EL (cell line): Measurements from ENCODE around the gene ITSN1.
A peak's percentile ranks its signal among the peaks of the same experiment; 100 is the strongest.
"Not testable (repeated sequence)": the region's sequence is repeated elsewhere in the genome, so short reads cannot be mapped to it uniquely, and the experiment has no call there.

Experiments used
- DNase-seq: peaks from one replicate; pipeline ENCODE4 v3.0.0-alpha.2; 2016

ITSN1 gene

GRCh38 chr21:33775100-33775828 lies 133.0 kb downstream of the ITSN1 start:
- no peak for DNase-seq

GRCh38 chr21:33780631-33781030 lies 138.3 kb downstream of the ITSN1 start:
- peak; percentile 36 for DNase-seq

GRCh38 chr21:33781121-33781520 lies 138.8 kb downstream of the ITSN1 start:
- no peak for DNase-seq

GRCh38 chr21:33783187-33783979 lies 141.1 kb downstream of the ITSN1 start:
- no peak for DNase-seq

GRCh38 chr21:33787431-33787830 lies 145.1 kb downstream of the ITSN1 start:
- DNase-seq, result no peak

- DNase-seq, result not testable (repeated sequence)
These were observed 146.1 kb downstream of the ITSN1 start for GRCh38 chr21:33788438-33788837.

- no peak for DNase-seq
These were observed 147.4 kb downstream of the ITSN1 start for GRCh38 chr21:33789697-33790096.

- DNase-seq, result no peak
These were observed 148.8 kb downstream of the ITSN1 start for GRCh38 chr21:33791073-33791472.

GRCh38 chr21:33794596-33794995 lies 152.3 kb downstream of the ITSN1 start:
- DNase-seq, result no peak

GRCh38 chr21:33797565-33797964 lies 155.3 kb downstream of the ITSN1 start:
- no peak for DNase-seq

GRCh38 chr21:33799378-33800090 lies 157.2 kb downstream of the ITSN1 start:
- DNase-seq, result no peak

GRCh38 chr21:33800753-33801423 lies 158.6 kb downstream of the ITSN1 start:
- no peak for DNase-seq

- DNase-seq, result peak; percentile 90
These were observed 159.4 kb downstream of the ITSN1 start for GRCh38 chr21:33801424-33802405.

GRCh38 chr21:33802481-33802880 lies 160.2 kb downstream of the ITSN1 start:
- no peak for DNase-seq

- no peak for DNase-seq
These were observed 166.5 kb downstream of the ITSN1 start for GRCh38 chr21:33808715-33809367.

GRCh38 chr21:33810766-33811165 lies 168.5 kb downstream of the ITSN1 start:
- no peak for DNase-seq

GRCh38 chr21:33811167-33812010 lies 169.1 kb downstream of the ITSN1 start:
- no peak for DNase-seq

- DNase-seq, result no peak
These were observed 171.6 kb downstream of the ITSN1 start for GRCh38 chr21:33813832-33814365.

GRCh38 chr21:33815143-33815707 lies 172.9 kb downstream of the ITSN1 start:
- DNase-seq, result no peak

- DNase-seq, result no peak
These were observed 173.9 kb downstream of the ITSN1 start for GRCh38 chr21:33816174-33816573.
